BJ (cell line): ENCODE data around the gene RAF1. TPM values are rescaled to one million over a fixed set of nuclear protein-coding genes. Genes with fewer than 3 reads are reported as not detected.

Experiments
- CTCF ChIA-PET: fragments of 350-600 bp; formaldehyde crosslinking; extraction: SDS; loops from one replicate; lab custom pipeline; 2021; ENCODE audit warnings: antibody characterized with exemption, inconsistent platforms; lab: Yijun Ruan, JAX
- POLR2A ChIA-PET: fragments of 300-600 bp; sonication (Branson Sonifier 250); formaldehyde crosslinking; extraction: SDS; loops from one replicate; lab custom pipeline; 2021; ENCODE audit warnings: antibody characterized with exemption; lab: Charles Lee
- DNase-seq: peaks from one replicate; pipeline ENCODE4 v3.0.0-alpha.2; 2011; ENCODE audit warnings: low read depth
- H3K27me3 ChIP-seq: 2 replicates; pipeline ENCODE4 v1.6.0; 2011; ENCODE audit warnings: low read length; ENCODE audit not compliant: control insufficient read depth, insufficient read depth
- H3K36me3 ChIP-seq: 2 replicates; pipeline ENCODE4 v1.5.1; 2011; ENCODE audit warnings: low read length; ENCODE audit not compliant: control insufficient read depth, insufficient read depth
- H3K4me3 ChIP-seq: 2 replicates; pipeline ENCODE4 v1.5.1; 2011; ENCODE audit warnings: low read depth, mild to moderate bottlenecking, control low read depth, low read length
- CTCF ChIP-seq: IDR thresholded peaks from 2 replicates; pipeline ENCODE4 v1.5.1; 2011; ENCODE audit warnings: low read depth, mild to moderate bottlenecking, control low read depth, inconsistent platforms, low read length, moderate library complexity; ENCODE audit not compliant: insufficient read depth
- polyA plus RNA-seq: library from polyadenylated mRNA; depleted of rRNA; stranded (reverse); fragments of >200 nt; gene quantifications from 2 replicates; pipeline ENCODE4 v1.2.3, GENCODE V29; 2011

Gene RAF1
- polyA plus RNA-seq, 1 experiment: 122 TPM

GRCh38 chr3:12586403-12586802 lies 77.5 kb downstream of the RAF1 start:
- Histone ChIP-seq H3K27me3 (no peaks in the 10 kb centered on the region), H3K36me3 (peaks cover 45% of the 10 kb centered on the region), H3K4me3 (no peak overlapping the region)
- TF ChIP-seq CTCF: no peak
- ChIA-PET CTCF (no interaction called here), POLR2A (no interaction called here)
- DNase-seq: no peak

- H3K4me3 ChIP-seq: no peak overlapping the region
- ChIA-PET CTCF (no interaction called here), POLR2A (no interaction called here)
- peaks cover 47% of the 10 kb centered on the region for H3K36me3 ChIP-seq
- no peak for TF ChIP-seq CTCF
- no peak for DNase-seq
- H3K27me3 ChIP-seq: no peaks in the 10 kb centered on the region
Observed at GRCh38 chr3:12585970-12586369, 77.9 kb downstream of the RAF1 start.

GRCh38 chr3:12585181-12585580 lies 78.7 kb downstream of the RAF1 start:
- CTCF ChIA-PET: interaction anchor here (0.8 kb wide), 1 partner anchor 10 kb away, joined by 3 read pairs; no protein-coding TSS in a partner anchor
- POLR2A ChIA-PET: no interaction called here
- TF ChIP-seq CTCF: no peak
- Histone ChIP-seq H3K36me3 (peaks cover 41% of the 10 kb centered on the region), H3K4me3 (no peak overlapping the region), H3K27me3 (no peaks in the 10 kb centered on the region)
- no peak for DNase-seq

- CTCF ChIA-PET: interaction anchor here (0.9 to 1.0 kb wide), 2 partner anchors 66 to 125 kb away, joined by 3 read pairs; no protein-coding TSS in a partner anchor
- H3K27me3 ChIP-seq: no peaks in the 10 kb centered on the region
- POLR2A ChIA-PET: no interaction called here
- DNase-seq: no peak
- no peak for TF ChIP-seq CTCF
- no peak overlapping the region for H3K4me3 ChIP-seq
- peaks cover 39% of the 10 kb centered on the region for H3K36me3 ChIP-seq
Observed at GRCh38 chr3:12584083-12584482, 79.8 kb downstream of the RAF1 start.

- TF ChIP-seq CTCF: no peak
- ChIA-PET CTCF (interaction anchor here (0.9 kb wide), 1 partner anchor 65 kb away, joined by 3 read pairs; no protein-coding TSS in a partner anchor), POLR2A (no interaction called here)
- Histone ChIP-seq H3K36me3 (peaks cover 36% of the 10 kb centered on the region), H3K4me3 (no peak overlapping the region), H3K27me3 (no peaks in the 10 kb centered on the region)
- DNase-seq: no peak
Observed at GRCh38 chr3:12583280-12583679, 80.6 kb downstream of the RAF1 start.
